Activated CD4-positive, alpha-beta T cell treated with anti-CD3 and anti-CD28 coated beads, Interleukin-2, amount 50 U/mL, for 1 hour (primary cell): ENCODE results near the gene SLC44A3.

Source experiments
- DNase-seq: peaks from one replicate; pipeline ENCODE4 v3.0.0-alpha.2; 2020

SLC44A3 gene

GRCh38 chr1:94942171-94943128 is 122.3 kb downstream of the SLC44A3 start:
- DNase-seq: no peak
